ENCODE measurements around the gene GPR89A.
"Not testable (repeated sequence)": the region's sequence is repeated elsewhere in the genome, so short reads cannot be mapped to it uniquely, and the experiment has no call there.

GPR89A gene

GRCh38 chr1:145607833-145608733 is at the start of gene GPR89A:
Gene GPR89A (plus strand): TSS chr1:145607988. CDS start chr1:145608134, 146 bp downstream.
- peak; percentile 98 for DNase-seq

- DNase-seq, result not testable (repeated sequence)
Measured at GRCh38 chr1:145586820-145587219, 21.0 kb upstream of the GPR89A start.

GRCh38 chr1:145590806-145591205 is 17.0 kb upstream of the GPR89A start:
- DNase-seq, result not testable (repeated sequence)

DNA sequence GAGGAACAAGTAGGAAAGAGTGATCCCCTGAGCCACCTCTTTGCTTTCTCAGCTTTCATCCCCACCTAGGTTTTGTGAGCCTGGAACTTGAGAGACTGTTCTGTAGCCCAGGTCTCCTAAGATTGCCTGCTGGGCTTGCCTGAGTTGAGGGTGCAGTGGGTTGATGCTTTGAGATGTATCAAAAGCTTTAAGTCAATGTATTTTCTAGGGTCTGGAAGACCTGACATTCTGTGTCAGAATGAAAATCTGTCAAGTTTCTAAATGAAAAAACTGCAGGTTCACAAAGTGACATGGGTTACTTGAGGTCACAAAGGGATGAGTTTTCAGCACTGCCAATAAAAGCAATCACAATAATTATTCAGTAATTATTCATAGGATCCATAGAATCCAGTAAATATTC is 15.4 kb upstream of the GPR89A start:
- DNase-seq, result not testable (repeated sequence)

GRCh38 chr1:145595421-145595820 is 12.4 kb upstream of the GPR89A start:
- not testable (repeated sequence) for DNase-seq

- not testable (repeated sequence) for DNase-seq
Measured at GRCh38 chr1:145596236-145596635, 11.6 kb upstream of the GPR89A start.

GRCh38 chr1:145599426-145599825 is 8.4 kb upstream of the GPR89A start:
- DNase-seq, result not testable (repeated sequence)

DNA sequence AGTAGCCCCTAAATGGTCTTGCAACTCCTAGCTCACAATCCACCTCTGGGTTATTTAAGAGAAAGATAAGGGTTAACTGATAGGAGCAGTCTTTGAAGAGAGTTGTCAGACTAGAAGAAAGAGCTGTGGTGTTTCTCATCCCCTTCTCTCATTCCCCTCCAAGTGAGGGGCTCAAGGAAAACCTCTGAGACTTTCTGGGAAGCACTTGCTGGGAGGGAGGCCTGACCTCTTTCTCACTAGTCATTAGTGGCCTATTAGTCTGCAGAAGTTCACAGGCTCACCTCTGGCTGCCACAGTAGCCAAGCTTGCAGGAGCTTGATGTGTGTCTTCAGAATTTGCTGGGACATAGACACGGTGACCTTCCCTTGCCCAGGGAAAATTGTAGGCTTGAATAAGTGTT is 6.2 kb upstream of the GPR89A start:
- no peak for DNase-seq

DNA sequence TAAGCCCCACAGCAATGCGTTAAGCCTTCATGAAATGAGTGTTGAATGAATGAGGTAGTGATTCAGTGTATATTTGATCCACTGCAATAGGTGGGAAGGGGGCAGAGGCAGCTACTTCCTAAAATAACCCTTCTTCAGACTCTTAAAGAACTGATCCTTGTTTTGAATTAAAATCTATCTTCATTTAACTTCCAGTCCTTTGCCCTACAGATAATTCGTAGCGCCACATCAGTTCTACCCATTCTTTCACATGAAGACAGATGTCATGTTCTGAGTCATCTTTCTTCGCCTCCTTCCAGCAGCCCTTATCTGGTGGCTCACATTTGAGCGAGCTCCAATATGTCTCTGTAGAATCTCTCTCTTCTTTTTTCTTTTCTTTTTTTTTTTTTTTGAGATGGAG is 948 bp upstream of the GPR89A start:
- DNase-seq, result not testable (repeated sequence)

- not testable (repeated sequence) for DNase-seq
Measured at GRCh38 chr1:145607289-145607688, 499 bp upstream of the GPR89A start.

GRCh38 chr1:145610744-145611143 is 3.0 kb downstream of the GPR89A start:
- not testable (repeated sequence) for DNase-seq

- DNase-seq, result not testable (repeated sequence)
Measured at GRCh38 chr1:145620073-145620472, 12.3 kb downstream of the GPR89A start.

GRCh38 chr1:145622177-145622576 is 14.4 kb downstream of the GPR89A start:
- DNase-seq, result not testable (repeated sequence)

- DNase-seq, result not testable (repeated sequence)
Measured at GRCh38 chr1:145636237-145636636, 28.4 kb downstream of the GPR89A start.

- DNase-seq, result not testable (repeated sequence)
Measured at GRCh38 chr1:145641886-145642285, 34.1 kb downstream of the GPR89A start.

DNA sequence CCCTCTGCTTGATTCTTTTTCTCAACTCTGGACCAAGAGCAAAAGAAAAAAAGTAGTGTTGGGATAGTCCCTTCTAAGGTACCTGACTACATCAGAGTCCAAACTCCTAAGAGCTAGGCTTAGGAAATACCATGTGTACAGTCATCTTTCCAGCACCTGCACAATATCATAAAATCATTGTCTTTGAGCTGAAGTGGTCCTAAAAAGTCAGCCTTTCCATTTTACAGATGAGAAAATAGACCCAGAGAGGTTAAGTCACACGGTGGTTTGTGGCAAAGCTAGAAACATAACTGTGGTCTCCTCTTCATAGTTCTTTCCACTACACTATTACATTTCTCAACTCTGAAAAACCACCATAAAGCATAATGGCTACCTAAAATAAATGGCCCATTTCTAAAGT is 36.2 kb downstream of the GPR89A start:
- not testable (repeated sequence) for DNase-seq

DNA sequence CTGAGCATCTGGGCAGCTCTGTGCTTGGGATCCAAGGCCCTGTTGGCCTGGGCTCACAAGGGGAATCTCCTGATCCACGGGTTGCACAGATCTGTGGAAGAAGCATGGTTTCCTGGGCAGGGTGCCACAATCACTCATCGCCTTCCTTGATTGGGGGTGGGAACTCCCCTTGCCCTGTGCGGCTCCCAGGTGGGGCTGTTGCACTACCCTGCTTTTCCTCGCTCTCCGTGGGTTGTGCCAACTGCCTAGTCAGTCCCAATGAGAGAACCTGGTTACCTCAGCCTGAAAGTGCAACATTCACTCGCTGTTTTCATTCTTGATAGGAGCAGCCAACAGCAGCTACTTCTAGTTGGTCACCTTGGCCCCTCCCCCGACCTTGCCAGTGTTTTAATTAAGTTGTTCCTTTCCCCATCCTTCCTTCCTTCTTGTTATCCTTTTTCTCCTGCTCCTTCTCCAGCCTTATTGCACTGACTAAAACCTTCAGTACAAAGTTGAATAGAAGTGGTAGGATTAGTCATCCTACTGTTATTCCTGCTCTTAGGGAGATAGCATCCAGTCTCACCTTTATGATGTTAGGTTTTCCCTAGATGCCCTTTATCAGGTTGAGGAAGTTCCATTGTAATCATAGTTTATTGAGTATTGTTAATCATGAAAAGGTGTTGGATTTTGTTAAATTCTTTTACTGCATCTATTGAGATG is 48.6 kb downstream of the GPR89A start:
- DNase-seq, result not testable (repeated sequence)

GRCh38 chr1:145662502-145662901 is 54.7 kb downstream of the GPR89A start:
- DNase-seq, result peak; percentile 78

- not testable (repeated sequence) for DNase-seq
Measured at GRCh38 chr1:145665015-145665414, 57.2 kb downstream of the GPR89A start.

DNA sequence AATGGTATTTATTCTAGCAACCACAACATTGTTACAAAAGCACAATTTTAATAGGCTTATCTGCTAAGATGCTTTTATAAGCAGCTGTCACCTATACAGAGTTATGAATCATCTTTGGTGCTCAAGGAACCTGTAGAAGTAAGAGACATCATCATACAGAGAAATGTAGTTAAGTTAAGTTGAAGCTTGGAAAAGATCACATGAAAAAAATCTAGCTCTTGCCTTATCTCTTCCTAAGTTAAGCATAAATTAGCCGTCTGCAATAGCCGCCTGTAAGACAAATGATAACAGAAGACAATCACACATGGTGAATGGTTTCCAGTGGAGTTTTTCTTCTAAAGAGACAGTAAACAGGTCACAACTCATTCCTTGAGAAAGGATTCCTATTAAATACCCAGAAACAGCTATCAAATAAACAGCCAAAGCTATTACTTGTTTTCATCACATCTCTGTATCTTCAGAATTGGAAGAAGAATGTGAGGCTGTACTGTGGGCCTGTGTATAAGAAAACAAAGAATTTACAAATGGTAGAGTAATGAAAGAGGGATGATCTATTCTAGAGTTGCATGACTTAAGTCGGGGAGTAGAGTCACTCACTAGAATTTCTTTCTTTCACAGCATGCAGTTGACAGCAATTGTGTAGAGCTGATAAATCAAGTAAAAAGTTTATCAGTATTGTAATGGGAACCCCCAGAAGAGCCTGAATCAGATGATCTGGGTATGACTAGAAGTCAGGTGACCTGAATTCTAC is 63.4 kb downstream of the GPR89A start:
- not testable (repeated sequence) for DNase-seq

GRCh38 chr1:145673217-145673616 is 65.4 kb downstream of the GPR89A start:
- not testable (repeated sequence) for DNase-seq

DNA sequence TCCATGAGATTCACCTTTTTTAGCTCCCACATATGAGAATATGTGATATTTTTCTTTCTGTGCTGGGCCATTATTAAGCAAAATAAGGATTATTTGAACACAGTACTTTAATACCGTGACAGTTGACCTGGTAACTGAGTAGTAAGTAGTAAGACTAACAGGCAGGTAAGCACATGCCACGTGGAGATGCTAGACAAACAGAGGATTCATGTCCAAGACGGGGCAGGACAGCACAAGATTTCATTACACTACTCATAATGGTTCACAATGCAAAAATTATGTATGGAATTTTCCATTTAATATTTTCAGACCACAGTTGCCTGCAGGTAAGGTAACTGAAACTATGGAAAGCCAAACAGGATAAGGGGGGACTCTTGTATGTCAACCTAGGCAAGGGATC is 77.1 kb downstream of the GPR89A start:
- DNase-seq, result not testable (repeated sequence)

GRCh38 chr1:145686078-145686477 is 78.3 kb downstream of the GPR89A start:
- DNase-seq, result not testable (repeated sequence)

All from NCI-H526 treated with DMSO at 0.1 percent for 48 hours (cell line).